GM18907 (cell line): ENCODE data around the gene SLK.

Experiments
- ATAC-seq: cut with Tn5 transposase; IDR thresholded peaks from one replicate; pipeline ENCODE4 v1.9.1; 2021; ENCODE audit warnings: mild to moderate bottlenecking, moderate library complexity; ENCODE audit not compliant: unreplicated experiment

SLK gene

GRCh38 chr10:104045151-104046089, 78.5 kb downstream of the SLK start:
- ATAC-seq = no peak

GRCh38 chr10:104046651-104047050, 79.7 kb downstream of the SLK start:
- ATAC-seq = no peak

GRCh38 chr10:104049504-104050250, 82.7 kb downstream of the SLK start:
- ATAC-seq = no peak

- ATAC-seq = no peak
Measured at GRCh38 chr10:104052431-104052830, 85.5 kb downstream of the SLK start.

GRCh38 chr10:104053201-104053600, 86.3 kb downstream of the SLK start:
- no peak for ATAC-seq

GRCh38 chr10:104054430-104054829, 87.5 kb downstream of the SLK start:
- no peak for ATAC-seq

GRCh38 chr10:104056619-104057273, 89.8 kb downstream of the SLK start:
- no peak for ATAC-seq

- ATAC-seq = no peak
Measured at GRCh38 chr10:104057717-104058116, 90.8 kb downstream of the SLK start.

- ATAC-seq = no peak
Measured at GRCh38 chr10:104059364-104059763, 92.4 kb downstream of the SLK start.

- no peak for ATAC-seq
Measured at GRCh38 chr10:104061196-104061595, 94.3 kb downstream of the SLK start.

- ATAC-seq = no peak
Measured at GRCh38 chr10:104065748-104066147, 98.8 kb downstream of the SLK start.

GRCh38 chr10:104066945-104067344, 100.0 kb downstream of the SLK start:
- no peak for ATAC-seq

GRCh38 chr10:104067525-104067924, 100.6 kb downstream of the SLK start:
- ATAC-seq = no peak

GRCh38 chr10:104069613-104070012, 102.7 kb downstream of the SLK start:
- ATAC-seq = no peak

- ATAC-seq = no peak
Measured at GRCh38 chr10:104072786-104073185, 105.8 kb downstream of the SLK start.

- no peak for ATAC-seq
Measured at GRCh38 chr10:104074505-104074904, 107.6 kb downstream of the SLK start.

- ATAC-seq = no peak
Measured at GRCh38 chr10:104076743-104077160, 109.8 kb downstream of the SLK start.

- no peak for ATAC-seq
Measured at GRCh38 chr10:104077247-104077646, 110.3 kb downstream of the SLK start.

GRCh38 chr10:104077663-104078151, 110.8 kb downstream of the SLK start:
- ATAC-seq = no peak
